IPS-NIHi11 (cell line): ENCODE measurements around the gene TBXA2R.
"Not testable (repeated sequence)": the region's sequence is repeated elsewhere in the genome, so short reads cannot be mapped to it uniquely, and the experiment has no call there.

Experiments
- DNase-seq: peaks from one replicate; pipeline ENCODE4 v3.0.0; 2012; ENCODE audit warnings: mixed read lengths, low spot score

Gene TBXA2R

DNA sequence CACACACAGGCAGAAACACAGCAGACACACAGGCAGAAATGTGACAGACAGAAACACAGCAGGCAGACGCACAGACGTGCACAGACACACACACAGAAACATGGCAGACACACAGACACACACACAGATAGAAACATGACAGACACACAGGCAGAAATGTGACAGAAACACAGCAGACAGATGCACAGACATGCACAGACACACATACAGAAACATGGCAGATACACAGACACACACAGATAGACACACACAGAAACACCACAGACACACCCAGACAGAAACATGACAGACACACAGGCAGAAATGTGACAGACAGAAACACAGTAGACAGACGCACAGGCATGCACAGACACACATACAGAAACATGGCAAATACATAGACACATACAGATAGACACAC lies 1.3 kb downstream of the TBXA2R start:
- DNase-seq = no peak

GRCh38 chr19:3604987-3605343 lies 1.7 kb downstream of the TBXA2R start:
- DNase-seq = no peak

DNA sequence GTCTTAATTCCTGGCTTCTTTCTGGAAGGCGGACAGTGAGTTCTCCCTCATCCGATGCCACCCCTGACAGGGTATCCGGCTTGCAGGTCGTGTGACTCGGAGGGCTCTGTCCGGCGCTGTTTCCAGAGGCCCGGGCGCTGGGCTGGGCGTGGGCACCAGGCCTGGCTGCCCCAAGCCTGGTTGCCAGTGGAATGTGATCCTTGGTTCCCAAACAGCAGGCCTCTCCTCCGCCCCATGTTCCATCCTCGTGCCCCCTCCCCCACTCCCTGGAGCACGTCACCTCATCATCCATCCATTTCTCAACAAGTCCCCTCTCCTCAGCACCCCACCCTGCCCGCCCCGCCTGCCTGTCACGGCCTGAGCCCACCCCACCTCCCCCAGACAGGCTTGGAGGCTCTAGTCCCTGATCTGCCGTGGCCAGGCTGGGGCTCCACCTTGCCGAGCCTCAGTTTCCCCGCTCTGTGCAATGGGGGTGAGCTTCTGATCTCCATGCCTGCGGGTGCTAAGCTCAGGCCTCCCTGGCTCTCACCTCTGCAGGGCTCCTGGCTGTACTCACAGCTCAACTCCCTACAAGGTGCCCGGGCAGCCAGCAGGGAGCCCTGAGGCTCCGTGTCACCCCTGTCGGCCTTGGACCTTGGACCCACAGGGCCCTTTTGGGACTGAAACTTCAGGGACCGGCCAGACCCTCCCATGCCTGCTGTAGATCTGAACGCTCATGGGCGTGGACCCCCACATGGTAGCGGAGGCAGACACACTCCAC lies 2.3 kb downstream of the TBXA2R start:
- DNase-seq = no peak

DNA sequence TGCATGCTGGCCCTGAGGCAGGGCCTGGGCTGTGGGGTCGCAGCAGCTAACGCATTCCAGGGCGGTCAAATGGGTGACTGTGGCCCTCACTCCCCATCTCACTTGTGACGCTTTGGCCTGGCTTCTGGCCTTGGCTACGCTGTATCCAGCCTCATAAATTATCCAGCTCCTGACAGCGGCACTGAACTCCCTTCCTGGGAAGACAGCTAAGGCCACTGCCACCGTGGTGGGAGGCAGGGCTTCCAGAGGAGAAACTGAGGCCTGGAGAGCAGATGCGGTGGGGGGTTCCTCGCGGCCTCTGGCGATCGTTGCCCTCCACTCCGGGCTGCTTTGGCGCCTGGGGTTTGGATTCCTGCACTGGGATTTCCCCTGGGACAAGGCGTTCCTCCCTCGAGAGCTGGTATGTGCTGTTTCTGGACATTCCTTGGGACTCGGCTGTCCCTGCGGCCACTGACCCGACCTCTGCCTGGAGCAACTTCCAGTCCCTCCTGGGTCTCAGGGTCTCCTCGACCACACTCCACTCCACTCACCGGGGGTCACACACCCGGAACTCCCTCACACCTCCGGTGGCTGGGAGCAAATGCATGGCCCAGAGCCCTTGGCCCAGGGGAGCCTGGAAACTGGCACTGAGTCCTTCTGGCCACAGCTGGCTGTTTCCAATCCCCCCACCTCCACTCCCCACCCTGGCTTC lies 3.4 kb downstream of the TBXA2R start:
- no peak for DNase-seq

GRCh38 chr19:3601021-3601420 lies 5.7 kb downstream of the TBXA2R start:
- no peak for DNase-seq

GRCh38 chr19:3599776-3600187 lies 6.9 kb downstream of the TBXA2R start:
- DNase-seq = peak; percentile 86

DNA sequence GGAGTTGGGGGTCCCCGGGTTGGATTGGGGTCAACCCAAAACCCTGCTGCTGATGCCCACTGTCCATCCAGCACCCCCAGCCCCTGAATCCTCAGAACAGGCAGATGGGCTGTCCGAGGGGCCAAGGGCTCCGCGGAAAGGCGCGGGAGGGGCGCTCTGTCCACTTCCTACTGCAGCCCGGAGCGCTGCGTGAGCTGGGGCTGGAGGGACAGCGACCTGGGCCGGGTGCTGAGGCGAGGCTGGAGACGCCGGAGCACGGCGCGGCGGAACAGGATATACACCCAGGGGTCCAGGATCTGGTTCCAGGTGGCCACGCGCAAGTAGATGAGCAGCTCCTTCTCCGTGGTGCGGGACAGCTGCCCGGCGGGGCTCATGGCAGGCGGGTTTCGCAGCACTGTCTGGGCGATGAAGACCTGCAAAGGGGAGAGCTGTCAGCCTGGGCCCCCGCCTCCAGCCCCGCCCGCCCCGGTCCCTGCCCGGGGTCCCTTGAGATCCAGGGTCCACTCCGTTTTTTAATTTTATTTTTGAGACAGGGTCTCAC lies 11.1 kb downstream of the TBXA2R start:
- DNase-seq = no peak

GRCh38 chr19:3593156-3593555 lies 13.5 kb downstream of the TBXA2R start:
- peak; percentile 80 for DNase-seq

DNA sequence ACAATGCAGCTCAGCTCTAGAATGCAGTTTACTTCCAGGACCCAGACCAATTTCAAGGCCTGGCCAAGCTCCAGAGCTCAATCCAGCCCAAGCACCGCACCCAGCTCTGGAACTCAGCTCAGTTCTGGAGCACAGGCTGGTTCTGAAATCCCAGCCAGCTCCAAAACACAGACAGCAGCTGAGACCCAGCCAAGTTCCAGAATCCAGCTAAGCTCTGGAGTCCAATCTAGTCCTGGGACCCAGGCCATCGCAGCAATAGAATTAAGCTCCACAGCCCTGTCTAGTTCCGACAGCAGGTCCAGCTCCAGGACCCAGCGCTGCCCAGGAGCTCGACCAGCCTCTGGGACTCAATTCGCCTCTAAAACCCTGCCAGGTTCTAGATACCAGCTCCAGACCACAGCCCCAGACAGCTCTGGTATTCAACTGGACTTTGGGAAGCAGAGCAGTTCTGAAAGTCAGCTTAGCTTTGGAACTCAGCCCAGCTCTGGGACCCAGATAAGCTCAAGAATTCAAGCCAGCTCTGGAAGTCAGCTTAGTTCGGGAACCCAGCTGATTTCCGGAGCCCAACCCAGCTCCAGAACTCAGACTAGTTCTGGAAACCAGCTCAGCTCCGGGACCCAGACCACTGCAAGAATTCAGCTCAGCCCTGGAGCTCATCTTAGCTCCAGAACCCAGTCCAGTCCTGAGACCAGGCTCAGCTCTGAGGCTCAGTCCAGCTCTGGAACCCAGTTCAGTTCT lies 14.6 kb downstream of the TBXA2R start:
- DNase-seq = no peak

GRCh38 chr19:3590991-3591659 lies 15.6 kb downstream of the TBXA2R start:
- no peak for DNase-seq

DNA sequence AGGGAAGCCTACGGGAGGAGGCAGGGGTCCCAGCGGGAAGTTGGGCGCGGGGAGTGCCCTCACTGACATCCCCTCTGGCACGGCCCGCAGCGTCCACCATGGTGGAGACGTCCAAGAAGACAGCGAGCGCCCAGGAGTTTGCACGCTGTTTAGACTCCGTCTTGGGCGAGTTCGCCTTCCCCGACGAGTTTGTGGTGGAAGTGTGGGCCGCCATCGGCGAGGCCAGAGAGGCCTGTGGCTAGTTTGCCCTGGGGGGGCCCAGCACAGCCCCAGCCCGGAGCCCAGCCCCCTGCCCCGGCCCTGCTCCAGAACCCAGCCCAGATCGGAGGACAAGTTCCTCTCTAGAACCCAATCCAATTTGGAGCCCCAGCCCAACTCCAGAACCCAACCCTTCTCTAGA lies 16.7 kb downstream of the TBXA2R start:
- DNase-seq = no peak

- DNase-seq = no peak
Observed at GRCh38 chr19:3589439-3589838, 17.2 kb downstream of the TBXA2R start.

DNA sequence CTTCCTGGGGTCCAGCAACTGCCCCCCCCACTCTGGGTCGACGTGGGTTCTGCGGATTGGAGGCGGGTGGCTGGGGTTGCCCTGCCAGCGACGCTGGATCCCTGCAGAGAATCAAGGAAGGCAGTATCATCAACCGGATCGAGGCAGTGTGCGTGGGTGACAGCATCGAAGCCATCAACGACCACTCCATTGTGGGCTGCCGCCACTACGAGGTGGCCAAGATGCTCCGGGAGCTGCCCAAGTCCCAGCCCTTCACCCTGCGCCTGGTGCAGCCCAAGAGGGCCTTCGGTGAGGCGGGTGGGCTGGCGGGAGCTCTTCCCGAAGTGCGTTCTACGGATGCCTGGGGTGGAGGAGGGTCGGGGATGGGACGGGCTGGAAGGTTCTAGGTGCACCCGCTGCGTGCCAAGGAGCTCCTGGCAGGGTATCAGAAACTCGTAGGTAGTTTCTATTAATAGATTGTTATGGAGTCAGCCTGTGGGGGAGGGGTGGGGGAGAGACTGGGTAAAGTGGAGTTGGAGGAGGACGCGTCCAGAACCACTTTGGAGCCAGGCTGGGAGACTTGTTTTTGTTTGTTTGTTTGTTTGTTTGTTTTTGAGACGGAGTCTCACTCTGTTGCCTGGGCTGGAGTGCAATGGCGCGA lies 19.8 kb downstream of the TBXA2R start:
- no peak for DNase-seq

- DNase-seq = peak; percentile 87
Observed at GRCh38 chr19:3586127-3586626, 20.5 kb downstream of the TBXA2R start.

GRCh38 chr19:3585301-3586126 lies 21.2 kb downstream of the TBXA2R start, which contains the start of gene GIPC3:
TSS of gene GIPC3 (plus strand) at chr19:3585478. CDS start at chr19:3585598, 120 bp downstream.
- peak; percentile 59 for DNase-seq

DNA sequence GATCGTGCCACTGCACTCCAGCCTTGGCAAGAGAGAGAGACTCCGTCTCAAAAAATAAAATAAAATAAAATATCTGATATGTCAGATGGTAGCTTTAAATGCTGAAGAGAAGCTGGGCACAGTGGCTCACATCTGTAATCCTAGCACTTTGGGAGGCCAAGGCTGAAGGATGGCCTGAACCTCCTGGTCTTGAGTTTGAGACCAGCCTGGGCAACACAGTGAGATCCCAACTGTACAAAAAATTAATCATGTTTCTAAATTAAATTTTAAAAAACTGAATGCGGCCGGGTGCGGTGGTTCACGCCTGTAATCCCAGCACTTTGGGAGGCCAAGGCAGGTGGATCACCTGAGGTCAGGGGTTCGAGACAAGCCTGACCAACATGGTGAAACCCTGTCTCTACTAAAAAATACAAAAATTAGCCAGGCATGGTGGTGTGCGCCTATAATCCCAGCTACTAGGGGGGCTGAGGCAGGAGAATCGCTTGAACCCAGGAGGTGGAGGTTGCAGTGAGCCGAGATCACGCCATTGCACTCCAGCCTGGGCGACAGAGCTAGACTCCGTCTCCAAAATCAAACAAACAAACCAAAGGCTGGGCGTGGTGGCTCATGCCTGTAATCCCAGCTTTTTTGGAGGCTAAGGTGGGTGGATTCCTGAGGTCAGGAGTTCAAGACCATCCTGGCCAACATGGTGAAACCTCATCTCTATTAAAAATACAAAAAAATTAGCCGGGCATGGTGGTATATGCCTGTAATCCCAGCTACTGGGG lies 22.5 kb downstream of the TBXA2R start:
- not testable (repeated sequence) for DNase-seq

GRCh38 chr19:3581792-3582191 lies 24.9 kb downstream of the TBXA2R start:
- DNase-seq = not testable (repeated sequence)

GRCh38 chr19:3580156-3580934 lies 26.3 kb downstream of the TBXA2R start:
- no peak for DNase-seq

- no peak for DNase-seq
Observed at GRCh38 chr19:3578390-3578789, 28.3 kb downstream of the TBXA2R start.
